Stimulated activated CD4-positive, alpha-beta T cell treated with anti-CD3 and anti-CD28 coated beads, TNF-alpha, amount 100 ng/mL, for 48 hours (primary cell): Measurements from ENCODE around the gene POFUT2.
A peak's percentile ranks its signal among the peaks of the same experiment; 100 is the strongest.

Experiments
- DNase-seq, 3 donors: peaks; one replicate each; pipeline ENCODE4 v3.0.0-alpha.2; 2020; ENCODE audit warnings: low read depth in 3 of 3

The POFUT2 gene

GRCh38 chr21:45250914-45251634 lies 36.6 kb downstream of the POFUT2 start:
- DNase-seq, result no peak

GRCh38 chr21:45250272-45250671 lies 37.4 kb downstream of the POFUT2 start:
- DNase-seq, result no peak

- DNase-seq, result no peak
Measured at GRCh38 chr21:45249626-45250025, 38.1 kb downstream of the POFUT2 start.

- DNase-seq, result no peak
Measured at GRCh38 chr21:45248893-45249381, 38.8 kb downstream of the POFUT2 start.

GRCh38 chr21:45248301-45248892 lies 39.3 kb downstream of the POFUT2 start:
- no peak for DNase-seq

GRCh38 chr21:45246386-45247320 lies 41.0 kb downstream of the POFUT2 start:
- no peak for DNase-seq

- no peak for DNase-seq
Measured at GRCh38 chr21:45244799-45245340, 42.8 kb downstream of the POFUT2 start.

- no peak for DNase-seq
Measured at GRCh38 chr21:45243603-45244002, 44.1 kb downstream of the POFUT2 start.

GRCh38 chr21:45241357-45241756 lies 46.3 kb downstream of the POFUT2 start:
- DNase-seq, result no peak

GRCh38 chr21:45237401-45237800 lies 50.3 kb downstream of the POFUT2 start:
- no peak for DNase-seq

GRCh38 chr21:45236481-45236880 lies 51.2 kb downstream of the POFUT2 start:
- DNase-seq, result no peak

- DNase-seq, result no peak
Measured at GRCh38 chr21:45235488-45235887, 52.2 kb downstream of the POFUT2 start.

- DNase-seq, result no peak
Measured at GRCh38 chr21:45234965-45235364, 52.7 kb downstream of the POFUT2 start.

GRCh38 chr21:45234127-45234526 lies 53.6 kb downstream of the POFUT2 start:
- DNase-seq, result no peak

GRCh38 chr21:45231705-45232104 lies 56.0 kb downstream of the POFUT2 start:
- no peak for DNase-seq

GRCh38 chr21:45228656-45229240 lies 58.9 kb downstream of the POFUT2 start:
- DNase-seq, result no peak

- peak; percentile 61 to 81 (median 70) for DNase-seq
Measured at GRCh38 chr21:45228171-45228641, 59.5 kb downstream of the POFUT2 start.

GRCh38 chr21:45227735-45228134 lies 60.0 kb downstream of the POFUT2 start:
- no peak for DNase-seq

GRCh38 chr21:45226540-45227326 lies 61.0 kb downstream of the POFUT2 start:
- peak in 1 of 3 donors; percentile 9 for DNase-seq

- DNase-seq, result no peak
Measured at GRCh38 chr21:45225741-45226327, 61.9 kb downstream of the POFUT2 start.
